ENCODE data around the gene S100Z. TPM values are rescaled to one million over a fixed set of nuclear protein-coding genes. Genes with fewer than 3 reads are reported as not detected.
"Not testable (repeated sequence)": the region's sequence is repeated elsewhere in the genome, so short reads cannot be mapped to it uniquely, and the experiment has no call there.

S100Z gene
- total and polyA plus RNA-seq, 9 of the 15 experiments (the other 6 are each of a cell fraction or from before 2014, with no cell fraction given), result 0.15 to 0.42 (median 0.20) TPM; not detected in 6

- DNase-seq (ENCODE audit: extremely low read depth in 1 of 4, low spot score in 3 of 4); H3K4me3 ChIP-seq; H3K4me2 ChIP-seq (ENCODE audit: insufficient read depth, low read length); CTCF ChIA-PET (ENCODE audit: low intra/inter-chr PET ratio); H3K9ac ChIP-seq (ENCODE audit: insufficient read depth in 1 of 2, low read depth in 2 of 2, low read length in 2 of 2); FAIRE-seq; H3K79me2 ChIP-seq (ENCODE audit: control insufficient read depth, insufficient read depth, low read length); H3K9me1 ChIP-seq (ENCODE audit: control insufficient read depth, insufficient read depth, low read length); POLR2A ChIA-PET; H3K27me3 ChIP-seq (ENCODE audit: control insufficient read depth in 2 of 2, insufficient read depth in 2 of 2, low read length in 2 of 2); H2AFZ ChIP-seq (ENCODE audit: low read depth, low read length); intact Hi-C loops (cut with micrococcal nuclease); BruUV-seq (replicated peaks); H3K9me3 ChIP-seq (replicated peaks; ENCODE audit: control insufficient read depth, insufficient read depth, low read depth, low read length); ATAC-seq; H3K36me3 ChIP-seq (ENCODE audit: control insufficient read depth, insufficient read depth, low read length); H4K20me1 ChIP-seq (replicated peaks; ENCODE audit: control insufficient read depth, insufficient read depth, low read length); H3K27ac ChIP-seq (ENCODE audit: extremely low read depth, low read depth, low read length); in situ Hi-C loops (cut with MboI): not testable (repeated sequence)
- peaks cover 30 to 33% of the 10 kb centered on the region in 2 experiments for H3K4me1 ChIP-seq (replicated peaks in 1 of 2; ENCODE audit: control insufficient read depth in 2 of 2, insufficient read depth in 2 of 2, low read length in 2 of 2)
- WGBS (ENCODE audit: insufficient coverage, low coverage, missing lambda C conversion rate), result 92% methylated on average over 3 of the region's 3 CpGs
Observed at GRCh38 chr5:76853741-76854140, 3.9 kb downstream of the S100Z start.

GRCh38 chr5:76854644-76855043 lies 4.8 kb downstream of the S100Z start:
- ATAC-seq, result no peak
- intact Hi-C loops (cut with micrococcal nuclease) (no loop called here), in situ Hi-C loops (cut with MboI) (no loop called here)
- H3K4me2 ChIP-seq (ENCODE audit: insufficient read depth, low read length), result no peak overlapping the region
- no TSS peak for BruUV-seq (replicated peaks)
- H3K9ac ChIP-seq (ENCODE audit: insufficient read depth in 1 of 2, low read depth in 2 of 2, low read length in 2 of 2), result no peak overlapping the region
- no peaks in the 10 kb centered on the region for H3K36me3 ChIP-seq (ENCODE audit: control insufficient read depth, insufficient read depth, low read length)
- no peaks in the 10 kb centered on the region for H4K20me1 ChIP-seq (replicated peaks; ENCODE audit: control insufficient read depth, insufficient read depth, low read length)
- DNase-seq (ENCODE audit: extremely low read depth in 1 of 4, low spot score in 3 of 4), result no peak
- no peaks in the 10 kb centered on the region for H3K27me3 ChIP-seq (ENCODE audit: control insufficient read depth in 2 of 2, insufficient read depth in 2 of 2, low read length in 2 of 2)
- no peak overlapping the region for H2AFZ ChIP-seq (ENCODE audit: low read depth, low read length)
- H3K27ac ChIP-seq (ENCODE audit: extremely low read depth, low read depth, low read length), result no peak overlapping the region
- CTCF ChIA-PET (ENCODE audit: low intra/inter-chr PET ratio), result no interaction called here
- no peak for FAIRE-seq
- H3K9me3 ChIP-seq (replicated peaks; ENCODE audit: control insufficient read depth, insufficient read depth, low read depth, low read length), result no peaks in the 10 kb centered on the region; the same call in 1 of the 2 replicates
- POLR2A ChIA-PET, result no interaction called here
- H3K79me2 ChIP-seq (ENCODE audit: control insufficient read depth, insufficient read depth, low read length), result no peaks in the 10 kb centered on the region
- H3K9me1 ChIP-seq (ENCODE audit: control insufficient read depth, insufficient read depth, low read length), result no peaks in the 10 kb centered on the region
- no peak overlapping the region for H3K4me3 ChIP-seq
- H3K4me1 ChIP-seq (replicated peaks in 1 of 2; ENCODE audit: control insufficient read depth in 2 of 2, insufficient read depth in 2 of 2, low read length in 2 of 2), result peaks cover 22 to 26% of the 10 kb centered on the region in 2 experiments
- no peak for TF ChIP-seq SMARCA4 (IDR thresholded peaks at IDR 0.05)
- no peak for TF ChIP-seq ETS1 (conservative IDR thresholded peaks at IDR 0.05; ENCODE audit: control insufficient read depth, low read depth, low read length)
- no peak for TF ChIP-seq ZNF655 (CRISPR knock-in tag; IDR thresholded peaks at IDR 0.05)
- TF ChIP-seq ZZZ3 (IDR thresholded peaks at IDR 0.05), result no peak
- TF ChIP-seq MTA1 (IDR thresholded peaks at IDR 0.05; ENCODE audit: borderline replicate concordance), result no peak
- no peak for TF ChIP-seq GATAD2B (IDR thresholded peaks at IDR 0.05; ENCODE audit: borderline replicate concordance)
- TF ChIP-seq SRSF1 (IDR thresholded peaks at IDR 0.05; ENCODE audit: low read depth, low read length), result no peak
- TF ChIP-seq PURB (CRISPR knock-in tag; IDR thresholded peaks at IDR 0.05; ENCODE audit: low read depth), result no peak
- no peak for TF ChIP-seq NR2C2 (CRISPR knock-in tag; IDR thresholded peaks at IDR 0.05)
- no peak for TF ChIP-seq NR2C2 (tag; IDR thresholded peaks at IDR 0.05)
- no peak for TF ChIP-seq VEZF1 (CRISPR knock-in tag; IDR thresholded peaks at IDR 0.05)
